GM12891 (cell line): ENCODE measurements around the gene PDXDC1.
"Not testable (repeated sequence)": the region's sequence is repeated elsewhere in the genome, so short reads cannot be mapped to it uniquely, and the experiment has no call there.

Source experiments
- POLR2A ChIP-seq: IDR thresholded peaks from 2 replicates; pipeline ENCODE4 v1.6.1; 2011; ENCODE audit warnings: low read depth, low read length, control low read depth
- POLR2AphosphoS5 ChIP-seq: IDR thresholded peaks from 2 replicates; pipeline ENCODE4 v1.6.1; 2011; ENCODE audit warnings: low read depth, low read length, control low read depth
- POU2F2 ChIP-seq: IDR thresholded peaks from 2 replicates; pipeline ENCODE4 v1.6.1; 2011; ENCODE audit warnings: low read depth, mild to moderate bottlenecking, control low read depth, low read length, moderate library complexity
- TAF1 ChIP-seq: IDR thresholded peaks from 2 replicates; pipeline ENCODE4 v1.6.1; 2011; ENCODE audit warnings: low read depth, low read length, control low read depth

DNA sequence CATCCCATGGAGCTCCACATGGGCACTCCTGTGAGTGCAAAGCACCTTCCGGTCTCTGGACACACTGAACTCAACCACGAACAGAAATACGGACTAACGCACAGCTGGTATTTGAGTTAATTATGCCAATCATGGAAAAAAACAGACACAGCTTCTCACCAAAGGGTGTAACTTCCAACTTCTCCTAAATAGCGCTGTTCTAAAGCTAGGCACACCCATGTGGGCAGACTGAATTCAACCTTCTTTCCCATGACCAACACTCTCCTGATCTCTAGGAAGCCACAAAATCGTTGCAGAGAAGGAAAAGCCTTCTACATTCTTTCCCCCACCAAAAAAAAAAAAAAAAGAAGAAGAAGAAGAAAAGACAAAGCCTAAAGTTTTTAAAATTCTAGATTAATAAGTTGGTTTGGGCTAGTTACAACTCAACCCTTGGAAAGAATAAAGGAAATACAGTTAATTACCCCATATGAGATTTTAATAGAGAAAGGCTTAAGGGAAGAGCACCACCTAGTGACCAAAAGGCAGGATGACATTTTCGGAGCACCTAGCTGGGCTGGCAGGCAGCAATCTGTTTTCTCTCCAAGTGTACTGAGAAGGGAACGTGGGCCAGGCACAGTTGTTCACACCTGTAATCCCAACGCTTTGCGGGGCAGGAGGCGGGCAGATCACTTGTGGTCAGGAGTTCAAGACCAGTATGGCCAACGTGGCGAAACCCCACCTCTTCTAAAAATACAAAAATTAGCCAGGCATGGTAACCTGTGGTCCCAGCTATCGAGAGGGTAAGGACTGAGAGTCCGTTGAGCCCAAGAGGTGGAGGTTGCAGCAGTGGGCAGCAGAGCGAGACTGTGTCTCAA, 97.3 kb downstream of the PDXDC1 start:
- TF ChIP-seq POU2F2, TAF1, POLR2A, POLR2AphosphoS5: not testable (repeated sequence)
